ENCODE data around the gene IFT172.

The IFT172 gene

DNA sequence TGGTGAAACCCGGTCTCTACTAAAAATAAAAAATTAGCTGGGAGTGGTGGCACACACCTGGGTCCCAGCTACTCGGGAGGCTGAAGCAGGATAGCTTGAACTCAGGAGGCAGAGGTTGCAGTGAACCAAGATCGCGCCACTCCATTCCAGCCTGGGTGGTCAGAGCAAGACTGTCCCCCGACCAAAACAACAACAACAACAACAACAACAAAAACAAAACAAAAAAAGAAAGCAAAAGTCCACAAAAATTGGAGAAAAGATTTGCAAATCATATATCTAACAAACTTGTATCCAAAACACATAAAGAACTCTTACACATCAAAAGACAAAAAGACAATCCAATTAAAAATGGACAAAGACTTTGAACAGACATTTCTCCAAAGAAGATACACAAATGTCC is 90.6 kb downstream of the IFT172 start:
- H3K27ac Mint-ChIP-seq = peak overlapping the region; percentile 59
- no peak overlapping the region for H3K4me3 Mint-ChIP-seq

More for the DNA sequence above, 90.6 kb downstream of the IFT172 start:
- peaks cover 4% of the 10 kb centered on the region for H3K9me3 Mint-ChIP-seq
- DNase-seq = no peak
- TF ChIP-seq, protein P1, sequence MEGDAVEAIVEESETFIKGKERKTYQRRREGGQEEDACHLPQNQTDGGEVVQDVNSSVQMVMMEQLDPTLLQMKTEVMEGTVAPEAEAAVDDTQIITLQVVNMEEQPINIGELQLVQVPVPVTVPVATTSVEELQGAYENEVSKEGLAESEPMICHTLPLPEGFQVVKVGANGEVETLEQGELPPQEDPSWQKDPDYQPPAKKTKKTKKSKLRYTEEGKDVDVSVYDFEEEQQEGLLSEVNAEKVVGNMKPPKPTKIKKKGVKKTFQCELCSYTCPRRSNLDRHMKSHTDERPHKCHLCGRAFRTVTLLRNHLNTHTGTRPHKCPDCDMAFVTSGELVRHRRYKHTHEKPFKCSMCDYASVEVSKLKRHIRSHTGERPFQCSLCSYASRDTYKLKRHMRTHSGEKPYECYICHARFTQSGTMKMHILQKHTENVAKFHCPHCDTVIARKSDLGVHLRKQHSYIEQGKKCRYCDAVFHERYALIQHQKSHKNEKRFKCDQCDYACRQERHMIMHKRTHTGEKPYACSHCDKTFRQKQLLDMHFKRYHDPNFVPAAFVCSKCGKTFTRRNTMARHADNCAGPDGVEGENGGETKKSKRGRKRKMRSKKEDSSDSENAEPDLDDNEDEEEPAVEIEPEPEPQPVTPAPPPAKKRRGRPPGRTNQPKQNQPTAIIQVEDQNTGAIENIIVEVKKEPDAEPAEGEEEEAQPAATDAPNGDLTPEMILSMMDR (IDR thresholded peaks at IDR 0.05) = no peak
- H3K27me3 Mint-ChIP-seq (ENCODE audit: low read depth, poor library complexity) = no peaks in the 10 kb centered on the region
- H3K36me3 Mint-ChIP-seq (ENCODE audit: low read depth) = peaks cover 54% of the 10 kb centered on the region
- H3K4me1 Mint-ChIP-seq = no peaks in the 10 kb centered on the region

Data from nephron progenitor cell (in vitro differentiated cells).